ENCODE results near the gene SHLD1. TPM values are rescaled to one million over a fixed set of nuclear protein-coding genes. Genes with fewer than 3 reads are reported as not detected.
"Not testable (repeated sequence)": the region's sequence is repeated elsewhere in the genome, so short reads cannot be mapped to it uniquely, and the experiment has no call there.

Gene SHLD1
- total and polyA plus RNA-seq, 12 donors, result 3.2 to 8.5 (median 4.8) TPM

- 83 to 85% methylated on average over 9 of the region's 9 CpGs for WGBS, 2 donors
- intact Hi-C loops (cut with DNase I), result no loop called here
- peaks cover 0 to 7% (median 0%) of the 10 kb centered on the region in 11 donors for H3K9me3 ChIP-seq
- H3K27me3 ChIP-seq, result no peaks in the 10 kb centered on the region
- no peak for ATAC-seq
- no peak for DNase-seq
- H3K4me1 ChIP-seq, result peaks cover 0 to 22% (median 18%) of the 10 kb centered on the region in 9 donors
- no peak overlapping the region for H3K4me3 ChIP-seq
- no peak overlapping the region for H3K27ac ChIP-seq
- H3K36me3 ChIP-seq, result no peaks in the 10 kb centered on the region
- no peak for TF ChIP-seq CTCF (IDR thresholded peaks at IDR 0.05)
These were observed 27.3 kb upstream of the SHLD1 start for GRCh38 chr20:5722927-5723326.

DNA sequence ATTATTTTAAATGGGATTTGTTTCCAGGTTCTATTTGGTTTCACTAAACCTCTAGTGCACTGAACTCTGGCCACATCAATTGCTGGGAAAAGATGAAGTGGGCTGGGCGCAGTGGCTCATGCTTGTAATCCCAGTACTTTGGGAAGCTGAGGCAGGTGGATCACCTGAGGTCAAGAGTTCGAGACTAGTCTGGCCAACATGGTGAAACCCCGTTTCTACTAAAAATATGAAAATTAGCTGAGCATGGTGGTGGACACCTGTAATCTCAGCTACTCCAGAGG is 25.1 kb upstream of the SHLD1 start:
- Histone ChIP-seq H3K27ac (peak overlapping the region in 1 of 10 donors; percentile 27), H3K4me1 (peaks cover 0 to 19% (median 2%) of the 10 kb centered on the region in 9 donors)
- DNase-seq; H3K36me3 ChIP-seq; H3K4me3 ChIP-seq; H3K27me3 ChIP-seq; intact Hi-C loops (cut with DNase I); H3K9me3 ChIP-seq; ATAC-seq: not testable (repeated sequence)
- 92 to 93% methylated on average over 3 of the region's 3 CpGs for WGBS, 2 donors

DNA sequence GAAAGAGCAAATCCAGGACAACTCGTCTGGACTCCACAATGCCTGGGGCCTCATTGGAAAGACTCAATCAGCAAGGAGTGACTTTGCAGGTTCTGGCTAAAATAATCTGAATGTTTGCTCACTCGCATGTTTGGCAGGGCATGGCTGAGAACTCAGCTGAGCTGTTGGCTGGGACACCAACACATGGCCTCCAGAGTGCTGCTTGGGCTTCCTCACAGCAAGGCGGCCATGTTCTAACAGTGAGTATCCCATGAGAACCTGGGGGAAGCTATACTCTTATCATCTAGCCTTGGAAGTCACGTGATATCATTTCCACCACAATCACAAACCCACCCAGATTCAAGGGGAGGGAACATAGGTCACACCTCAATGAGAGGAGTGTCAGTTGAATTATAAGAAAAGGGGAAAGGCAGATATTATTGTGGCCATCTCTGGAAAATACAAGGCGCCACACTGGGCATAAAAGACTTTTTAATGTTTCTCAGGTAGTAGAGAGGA is 23.1 kb upstream of the SHLD1 start:
- Histone ChIP-seq H3K4me1 (peaks cover 0 to 23% (median 5%) of the 10 kb centered on the region in 9 donors), H3K9me3 (peaks cover 0 to 7% (median 0%) of the 10 kb centered on the region in 11 donors), H3K27me3 (no peaks in the 10 kb centered on the region), H3K4me3 (no peak overlapping the region), H3K27ac (no peak overlapping the region), H3K36me3 (no peaks in the 10 kb centered on the region)
- 77 to 78% methylated on average over 5 of the region's 5 CpGs for WGBS, 2 donors
- no peak for DNase-seq
- no peak for TF ChIP-seq CTCF (IDR thresholded peaks at IDR 0.05)
- ATAC-seq, result no peak
- intact Hi-C loops (cut with DNase I), result no loop called here

GRCh38 chr20:5729348-5729747 is 20.9 kb upstream of the SHLD1 start:
- no peaks in the 10 kb centered on the region for H3K27me3 ChIP-seq
- 97% methylated on average over 2 of the region's 2 CpGs for WGBS, 2 donors
- DNase-seq (no peak), ATAC-seq (no peak)
- H3K36me3 ChIP-seq, result no peaks in the 10 kb centered on the region
- no peak overlapping the region for H3K4me3 ChIP-seq
- intact Hi-C loops (cut with DNase I), result no loop called here
- no peak for TF ChIP-seq CTCF (IDR thresholded peaks at IDR 0.05)
- peaks cover 0 to 7% (median 0%) of the 10 kb centered on the region in 11 donors for H3K9me3 ChIP-seq
- H3K4me1 ChIP-seq, result peaks cover 0 to 18% (median 5%) of the 10 kb centered on the region in 9 donors
- H3K27ac ChIP-seq, result no peak overlapping the region

- ATAC-seq, result no peak
- intact Hi-C loops (cut with DNase I), result no loop called here
- 94 to 95% methylated on average over 2 of the region's 2 CpGs for WGBS, 2 donors
These were observed 20.1 kb upstream of the SHLD1 start for GRCh38 chr20:5730131-5730530.

More at GRCh38 chr20:5730131-5730530, 20.1 kb upstream of the SHLD1 start:
- TF ChIP-seq CTCF (IDR thresholded peaks at IDR 0.05), result no peak
- H3K9me3 ChIP-seq, result peaks cover 0 to 7% (median 0%) of the 10 kb centered on the region in 11 donors
- peaks cover 0 to 10% (median 5%) of the 10 kb centered on the region in 9 donors for H3K4me1 ChIP-seq
- H3K4me3 ChIP-seq, result no peak overlapping the region
- no peak for DNase-seq
- H3K27me3 ChIP-seq, result no peaks in the 10 kb centered on the region
- H3K36me3 ChIP-seq, result no peaks in the 10 kb centered on the region
- H3K27ac ChIP-seq, result no peak overlapping the region
